Type B pancreatic cell (in vitro differentiated cells): ENCODE data around the gene DAB1. TPM values are rescaled to one million over a fixed set of nuclear protein-coding genes. Genes with fewer than 3 reads are reported as not detected.

Experiments
- DNase-seq: peaks from one replicate; pipeline ENCODE4 v3.0.0; 2021; ENCODE audit warnings: mixed read lengths; ENCODE audit not compliant: unreplicated experiment; ENCODE audit errors: extremely low spot score
- H3K27ac Mint-ChIP-seq: 2 replicates; pipeline ENCODE4 v1.8.0; 2021; ENCODE audit warnings: mild to moderate bottlenecking, mixed read lengths
- H3K27me3 Mint-ChIP-seq: 2 replicates; pipeline ENCODE4 v1.8.0; 2021; ENCODE audit warnings: mixed read lengths
- H3K36me3 Mint-ChIP-seq: 2 replicates; pipeline ENCODE4 v1.8.0; 2021; ENCODE audit warnings: mixed read lengths
- H3K4me1 Mint-ChIP-seq: one replicate; pipeline ENCODE4 v1.8.0; 2021; ENCODE audit warnings: mixed read lengths; ENCODE audit not compliant: unreplicated experiment
- H3K4me3 Mint-ChIP-seq: 2 replicates; pipeline ENCODE4 v1.8.0; 2021; ENCODE audit warnings: mild to moderate bottlenecking, mixed read lengths
- H3K9me3 Mint-ChIP-seq: 2 replicates; pipeline ENCODE4 v1.8.0; 2021; ENCODE audit warnings: mixed read lengths
- total RNA-seq: library from RNA; stranded (reverse); gene quantifications from 2 replicates; pipeline ENCODE4 v1.2.1, GENCODE V29; 2021; ENCODE audit warnings: low replicate concordance
- TF ChIP-seq, protein P1 (sequence below): fragments of 200-600 bp; sonication (generic); conservative IDR thresholded peaks from 2 replicates; pipeline ENCODE4 v1.5.0; 2021; ENCODE audit warnings: antibody characterized with exemption, mild to moderate bottlenecking

DAB1 gene
- total RNA-seq, 1 donor from 2014 or later, result 7.3 TPM

GRCh38 chr1:57210881-57211280 is 213.0 kb downstream of the DAB1 start:
- TF ChIP-seq, protein P1, sequence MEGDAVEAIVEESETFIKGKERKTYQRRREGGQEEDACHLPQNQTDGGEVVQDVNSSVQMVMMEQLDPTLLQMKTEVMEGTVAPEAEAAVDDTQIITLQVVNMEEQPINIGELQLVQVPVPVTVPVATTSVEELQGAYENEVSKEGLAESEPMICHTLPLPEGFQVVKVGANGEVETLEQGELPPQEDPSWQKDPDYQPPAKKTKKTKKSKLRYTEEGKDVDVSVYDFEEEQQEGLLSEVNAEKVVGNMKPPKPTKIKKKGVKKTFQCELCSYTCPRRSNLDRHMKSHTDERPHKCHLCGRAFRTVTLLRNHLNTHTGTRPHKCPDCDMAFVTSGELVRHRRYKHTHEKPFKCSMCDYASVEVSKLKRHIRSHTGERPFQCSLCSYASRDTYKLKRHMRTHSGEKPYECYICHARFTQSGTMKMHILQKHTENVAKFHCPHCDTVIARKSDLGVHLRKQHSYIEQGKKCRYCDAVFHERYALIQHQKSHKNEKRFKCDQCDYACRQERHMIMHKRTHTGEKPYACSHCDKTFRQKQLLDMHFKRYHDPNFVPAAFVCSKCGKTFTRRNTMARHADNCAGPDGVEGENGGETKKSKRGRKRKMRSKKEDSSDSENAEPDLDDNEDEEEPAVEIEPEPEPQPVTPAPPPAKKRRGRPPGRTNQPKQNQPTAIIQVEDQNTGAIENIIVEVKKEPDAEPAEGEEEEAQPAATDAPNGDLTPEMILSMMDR, result no peak
- H3K27me3 Mint-ChIP-seq, result no peaks in the 10 kb centered on the region
- H3K27ac Mint-ChIP-seq, result no peak overlapping the region
- peaks cover 4% of the 10 kb centered on the region for H3K9me3 Mint-ChIP-seq
- no peak for DNase-seq
- no peak overlapping the region for H3K4me3 Mint-ChIP-seq
- H3K36me3 Mint-ChIP-seq, result no peaks in the 10 kb centered on the region
- peaks cover 17% of the 10 kb centered on the region for H3K4me1 Mint-ChIP-seq

- Mint-ChIP-seq H3K27me3 (no peaks in the 10 kb centered on the region), H3K4me1 (peaks cover 12% of the 10 kb centered on the region), H3K4me3 (no peak overlapping the region), H3K9me3 (peaks cover 4% of the 10 kb centered on the region), H3K36me3 (no peaks in the 10 kb centered on the region), H3K27ac (no peak overlapping the region)
- TF ChIP-seq, protein P1, result no peak
- no peak for DNase-seq
These were observed 214.4 kb downstream of the DAB1 start for GRCh38 chr1:57209495-57209894.

- H3K27me3 Mint-ChIP-seq, result no peaks in the 10 kb centered on the region
- DNase-seq, result no peak
- no peak overlapping the region for H3K4me3 Mint-ChIP-seq
- H3K27ac Mint-ChIP-seq, result no peak overlapping the region
- TF ChIP-seq, protein P1, result no peak
- peaks cover 12% of the 10 kb centered on the region for H3K4me1 Mint-ChIP-seq
- peaks cover 3% of the 10 kb centered on the region for H3K9me3 Mint-ChIP-seq
- no peaks in the 10 kb centered on the region for H3K36me3 Mint-ChIP-seq
These were observed 215.0 kb downstream of the DAB1 start for GRCh38 chr1:57208741-57209302.

- H3K9me3 Mint-ChIP-seq, result peaks cover 5% of the 10 kb centered on the region
- no peaks in the 10 kb centered on the region for H3K36me3 Mint-ChIP-seq
- TF ChIP-seq, protein P1, result no peak
- DNase-seq, result no peak
- no peak overlapping the region for H3K4me3 Mint-ChIP-seq
- no peak overlapping the region for H3K27ac Mint-ChIP-seq
- H3K27me3 Mint-ChIP-seq, result peaks cover 2% of the 10 kb centered on the region
- peaks cover 12% of the 10 kb centered on the region for H3K4me1 Mint-ChIP-seq
These were observed 217.8 kb downstream of the DAB1 start for GRCh38 chr1:57206038-57206437.

- no peaks in the 10 kb centered on the region for H3K36me3 Mint-ChIP-seq
- TF ChIP-seq, protein P1, result no peak
- peaks cover 2% of the 10 kb centered on the region for H3K27me3 Mint-ChIP-seq
- H3K9me3 Mint-ChIP-seq, result peaks cover 5% of the 10 kb centered on the region
- peaks cover 12% of the 10 kb centered on the region for H3K4me1 Mint-ChIP-seq
- DNase-seq, result no peak
- no peak overlapping the region for H3K27ac Mint-ChIP-seq
- no peak overlapping the region for H3K4me3 Mint-ChIP-seq
These were observed 218.7 kb downstream of the DAB1 start for GRCh38 chr1:57204942-57205787.
